Psoas muscle (tissue), 8 donors: ENCODE data around the gene ATP5MC3. TPM values are rescaled to one million over a fixed set of nuclear protein-coding genes. Genes with fewer than 3 reads are reported as not detected.

Experiments used
- ATAC-seq, 4 donors: fragments of 200-7000 bp; cut with Tn5 transposase; one replicate each; pipeline ENCODE4 v1.9.1; 2020; ENCODE audit warnings: moderate library complexity in 3 of 4, mild to moderate bottlenecking in 2 of 4
- DNase-seq, 2 donors: peaks; one replicate each; pipeline ENCODE4 v3.0.0-alpha.2; 2020
- H3K27ac ChIP-seq: fragments of 200-600 bp; one replicate; pipeline ENCODE4 v1.8.0; 2022
- H3K27me3 ChIP-seq, 3 donors: fragments of 200-600 bp in 1 of 3; one replicate each; pipeline versions ENCODE4 v1.6.1 to v1.8.0; 2013 to 2022; ENCODE audit warnings: low read length in 2 of 3, mild to moderate bottlenecking in 2 of 3, moderate library complexity in 1 of 3; ENCODE audit not compliant: insufficient read depth in 3 of 3
- H3K36me3 ChIP-seq, 2 donors: fragments of 200-600 bp in 1 of 2; one replicate each; pipeline versions ENCODE4 v1.6.1 to v1.8.0; 2013 to 2022; ENCODE audit warnings: low read depth in 1 of 2, mild to moderate bottlenecking in 1 of 2, moderate library complexity in 1 of 2; ENCODE audit not compliant: insufficient read depth in 1 of 2
- H3K4me1 ChIP-seq: fragments of 200-600 bp; one replicate; pipeline ENCODE4 v1.8.0; 2022
- H3K4me3 ChIP-seq: fragments of 200-600 bp; one replicate; pipeline ENCODE4 v1.8.0; 2022; ENCODE audit warnings: mild to moderate bottlenecking
- H3K9me3 ChIP-seq: fragments of 200-600 bp; one replicate; pipeline ENCODE4 v1.8.0; 2022
- CTCF ChIP-seq: fragments of 200-600 bp; IDR thresholded peaks from one replicate; pipeline ENCODE4 v1.8.0; 2022; ENCODE audit warnings: antibody characterized with exemption
- WGBS, 3 donors: extraction: QIAGEN DNeasy Blood & Tissue Kit; methylation state at CpG; one replicate each; pipeline versions ENCODE4 v1.1.6 to v1.1.7; 2013; 5-methylcytosine and 5-hydroxymethylcytosine counted together
- intact Hi-C, 2 donors: fragments of 100-400 bp; cut with DNase I; formaldehyde crosslinking; loops; one replicate each; pipeline versions ENCODE4 v1.11.0 to v1.14.2; 2022
- polyA plus RNA-seq, 3 donors: library from polyadenylated mRNA; stranded (reverse); fragments of 200-250 nt; gene quantifications; one replicate each; pipeline ENCODE4 v1.2.3, GENCODE V29; 2013
- total RNA-seq, 4 donors: library from RNA; stranded (reverse); fragmentation: NEBNext Ultra II Directional in 2 of 4; extraction: Animal tissue kit (Norgen Biotek cat#: 25700) in 2 of 4; gene quantifications; one replicate each; pipeline versions ENCODE4 v1.2.1 to v1.2.4, GENCODE V29; 2021 to 2023
- donor health status: healthy with polysubstance abuse.
- donor health status: DM: no; HTN: no; CAD: no; lungs with moderate emphysema.
- donor health status: Bipolar disorder and iron deficiency.
- donor health status: healthy.
- donor health status: DM: yes; HTN: yes; CAD: no.
- donor health status: DM: no; HTN: no; CAD: no.
- donor health status: DM: no; HTN: no; CAD: no.
- donor health status: DM: yes; HTN: yes; CAD: no.

Gene ATP5MC3
- total and polyA plus RNA-seq, 7 donors, result 277 to 1,379 (median 356) TPM

GRCh38 chr2:175175320-175175719 is 6.2 kb downstream of the ATP5MC3 start:
- TF ChIP-seq CTCF, result no peak
- no peak overlapping the region for H3K4me3 ChIP-seq
- 36 to 55% (median 37%) methylated on average over 2 of the region's 2 CpGs for WGBS, 3 donors
- no peak for DNase-seq
- no peak overlapping the region for H3K27ac ChIP-seq
- no peak for ATAC-seq
- H3K4me1 ChIP-seq, result peaks cover 29% of the 10 kb centered on the region
- no peaks in the 10 kb centered on the region for H3K27me3 ChIP-seq
- intact Hi-C loops, result loop anchor here in 1 of 2 donors (5.0 kb wide), 1 partner anchor 63 kb away; no protein-coding TSS in a partner anchor
- H3K9me3 ChIP-seq, result no peaks in the 10 kb centered on the region
- H3K36me3 ChIP-seq, result peaks cover 5 to 53% of the 10 kb centered on the region in 2 donors

- H3K36me3 ChIP-seq, result peaks cover 5 to 9% of the 10 kb centered on the region in 2 donors
- H3K27me3 ChIP-seq, result no peaks in the 10 kb centered on the region
- H3K4me1 ChIP-seq, result peaks cover 24% of the 10 kb centered on the region
- H3K4me3 ChIP-seq, result no peak overlapping the region
- no peak for DNase-seq
- 67 to 81% (median 69%) methylated on average over 3 of the region's 3 CpGs for WGBS, 3 donors
- H3K27ac ChIP-seq, result no peak overlapping the region
- intact Hi-C loops, result no loop called here
- no peak for ATAC-seq
- no peak for TF ChIP-seq CTCF
- H3K9me3 ChIP-seq, result no peaks in the 10 kb centered on the region
Observed at GRCh38 chr2:175170659-175171304, 10.7 kb downstream of the ATP5MC3 start.

- Histone ChIP-seq H3K36me3 (peaks cover 4 to 5% of the 10 kb centered on the region in 2 donors), H3K27ac (peak overlapping the region; percentile 90), H3K4me1 (peaks cover 23% of the 10 kb centered on the region), H3K4me3 (peak overlapping the region; percentile 81), H3K27me3 (no peaks in the 10 kb centered on the region), H3K9me3 (no peaks in the 10 kb centered on the region)
- no peak for TF ChIP-seq CTCF
- no peak for ATAC-seq
- intact Hi-C loops, result loop anchor here in 1 of 2 donors (5.0 kb wide), 1 partner anchor 37 kb away; no protein-coding TSS in a partner anchor
- DNase-seq, result no peak
- WGBS, 3 donors, result 43 to 52% (median 49%) methylated on average over 3 of the region's 3 CpGs
Observed at GRCh38 chr2:175169191-175169590, 12.3 kb downstream of the ATP5MC3 start.

- DNase-seq (no peak), ATAC-seq (no peak)
- Histone ChIP-seq H3K4me3 (peak overlapping the region; percentile 81), H3K36me3 (peaks cover 0 to 5% of the 10 kb centered on the region in 2 donors), H3K4me1 (peaks cover 20% of the 10 kb centered on the region), H3K27ac (peak overlapping the region; percentile 90), H3K27me3 (no peaks in the 10 kb centered on the region), H3K9me3 (no peaks in the 10 kb centered on the region)
- intact Hi-C loops, result loop anchor here in 1 of 2 donors (5.0 kb wide), 1 partner anchor 36 kb away; no protein-coding TSS in a partner anchor
- TF ChIP-seq CTCF, result no peak
- WGBS, 3 donors, result 0 to 1% (median 0%) methylated on average over 10 to 11 of the region's 11 CpGs
Observed at GRCh38 chr2:175168564-175168945, 13.0 kb downstream of the ATP5MC3 start.
